Pancreas (tissue), 10 donors: ENCODE results near the gene PLA2G4E. TPM values are rescaled to one million over a fixed set of nuclear protein-coding genes. Genes with fewer than 3 reads are reported as not detected.
A peak's percentile ranks its signal among the peaks of the same experiment; 100 is the strongest.

Experiments used
- ATAC-seq, 4 donors: fragments of 200-7000 bp; cut with Tn5 transposase; one replicate each; pipeline versions ENCODE4 v1.8.0 to v1.9.1; 2020; ENCODE audit warnings: mild to moderate bottlenecking in 4 of 4, moderate library complexity in 4 of 4
- DNase-seq, 6 donors: peaks; one replicate each; pipeline ENCODE4 v3.0.0-alpha.2; 2020
- FAIRE-seq: peaks from 2 replicates; lab custom pipeline; 2012; peaks lifted over from hg19 to GRCh38; lab: Jason Lieb, UNC
- H3K27ac ChIP-seq, 4 donors: fragments of 200-600 bp; sonication (generic); 1 replicate in 3 of 4; 2 replicates in 1 of 4; pipeline versions ENCODE4 v1.5.0 to v1.8.0; 2020
- H3K27me3 ChIP-seq, 4 donors: fragments of 200-600 bp; one replicate each; pipeline ENCODE4 v1.8.0; 2021
- H3K36me3 ChIP-seq, 3 donors: fragments of 200-600 bp; sonication (generic) in 1 of 3; one replicate each; pipeline versions ENCODE4 v1.5.0 to v1.8.0; 2020 to 2021
- H3K4me1 ChIP-seq, 3 donors: fragments of 200-600 bp; one replicate each; pipeline ENCODE4 v1.8.0; 2021
- H3K4me3 ChIP-seq, 4 donors: fragments of 200-600 bp; sonication (generic) in 2 of 4; one replicate each; pipeline versions ENCODE4 v1.5.0 to v1.8.0; 2020 to 2021
- H3K9me3 ChIP-seq, 4 donors: fragments of 200-600 bp; one replicate each; pipeline ENCODE4 v1.8.0; 2021
- WGBS, 2 donors: extraction: QIAGEN DNeasy Blood & Tissue Kit; methylation state at CpG; one replicate each; pipeline ENCODE4 v1.1.7; 2013; 5-methylcytosine and 5-hydroxymethylcytosine counted together
- intact Hi-C, 3 donors: fragments of 100-400 bp; cut with DNase I; formaldehyde crosslinking; loops; one replicate each; pipeline versions ENCODE4 v1.11.1 to v1.14.2; 2022
- polyA plus RNA-seq, 2 donors: library from polyadenylated mRNA; stranded (reverse); fragments of 200-250 nt; gene quantifications; one replicate each; pipeline ENCODE4 v1.2.3, GENCODE V29; 2013
- total RNA-seq, 6 donors: library from RNA; stranded (reverse); fragmentation: NEBNext Ultra II Directional in 4 of 6; extraction: Animal tissue kit (Norgen Biotek cat#: 25700) in 4 of 6; gene quantifications; one replicate each; pipeline versions ENCODE4 v1.2.1 to v1.2.4, GENCODE V29; 2021 to 2023
- TF ChIP-seq, protein P1 (sequence below), 4 donors: fragments of 200-600 bp; sonication (generic) in 3 of 4; IDR thresholded peaks; one replicate each; pipeline versions ENCODE4 v1.5.0 to v1.8.0; 2021; ENCODE audit warnings: antibody characterized with exemption in 4 of 4
- donor health status: healthy with polysubstance abuse.
- donor health status: DM: no; HTN: no; CAD: no; lungs with moderate emphysema.
- donor health status: DM: no; HTN: no; CAD: no.
- donor health status: control.
- donor health status: control.
- donor health status: Bipolar disorder and iron deficiency.
- donor health status: DM: yes; HTN: yes; CAD: no.
- donor health status: DM: no; HTN: no; CAD: no.
- donor health status: DM: no; HTN: no; CAD: no.
- donor health status: DM: yes; HTN: yes; CAD: no.

PLA2G4E gene
- total and polyA plus RNA-seq, 8 donors = 0.05 to 0.06 TPM; not detected in 6

DNA sequence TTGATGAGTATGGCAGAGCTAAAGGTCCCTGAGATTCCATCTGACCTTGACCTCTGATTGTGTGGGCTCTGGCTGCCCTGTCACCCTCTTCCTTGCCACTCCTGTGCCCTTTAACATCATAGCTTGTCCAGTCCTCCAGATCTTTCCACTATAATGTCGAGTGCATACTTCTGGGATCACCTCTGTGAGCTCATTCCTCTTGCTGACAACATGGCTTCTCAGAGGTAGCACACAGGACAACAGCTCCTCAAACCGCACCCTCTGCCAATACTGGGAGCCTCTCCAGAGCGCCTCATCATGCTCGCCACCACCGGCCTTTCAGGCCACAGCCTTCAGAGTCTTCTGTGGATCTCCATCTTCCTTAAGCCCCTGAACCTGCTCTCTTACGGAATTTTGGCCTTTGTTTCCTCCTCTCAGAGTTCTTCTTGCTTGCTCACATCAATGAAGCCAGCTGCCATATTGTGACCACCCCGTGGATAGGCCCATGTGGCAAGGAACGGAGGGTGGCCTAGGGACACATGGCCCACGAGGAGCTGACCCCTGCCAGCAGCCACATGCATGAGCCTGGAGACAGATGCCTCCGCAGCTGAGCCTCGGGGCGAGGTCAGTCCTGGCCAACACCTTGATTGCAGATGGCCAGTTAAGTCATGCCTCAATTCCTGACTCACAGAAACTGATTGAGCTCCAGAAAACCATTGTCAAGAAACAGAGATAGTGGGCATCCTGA is 42.4 kb upstream of the PLA2G4E start:
- no peak for FAIRE-seq
- Histone ChIP-seq H3K9me3 (no peaks in the 10 kb centered on the region), H3K27me3 (no peaks in the 10 kb centered on the region), H3K4me3 (no peak overlapping the region), H3K4me1 (peaks cover 6 to 18% (median 14%) of the 10 kb centered on the region in 3 donors), H3K27ac (no peak overlapping the region), H3K36me3 (no peaks in the 10 kb centered on the region)
- DNase-seq = peak in 2 of 6 donors; percentile 6 to 12
- TF ChIP-seq, protein P1, sequence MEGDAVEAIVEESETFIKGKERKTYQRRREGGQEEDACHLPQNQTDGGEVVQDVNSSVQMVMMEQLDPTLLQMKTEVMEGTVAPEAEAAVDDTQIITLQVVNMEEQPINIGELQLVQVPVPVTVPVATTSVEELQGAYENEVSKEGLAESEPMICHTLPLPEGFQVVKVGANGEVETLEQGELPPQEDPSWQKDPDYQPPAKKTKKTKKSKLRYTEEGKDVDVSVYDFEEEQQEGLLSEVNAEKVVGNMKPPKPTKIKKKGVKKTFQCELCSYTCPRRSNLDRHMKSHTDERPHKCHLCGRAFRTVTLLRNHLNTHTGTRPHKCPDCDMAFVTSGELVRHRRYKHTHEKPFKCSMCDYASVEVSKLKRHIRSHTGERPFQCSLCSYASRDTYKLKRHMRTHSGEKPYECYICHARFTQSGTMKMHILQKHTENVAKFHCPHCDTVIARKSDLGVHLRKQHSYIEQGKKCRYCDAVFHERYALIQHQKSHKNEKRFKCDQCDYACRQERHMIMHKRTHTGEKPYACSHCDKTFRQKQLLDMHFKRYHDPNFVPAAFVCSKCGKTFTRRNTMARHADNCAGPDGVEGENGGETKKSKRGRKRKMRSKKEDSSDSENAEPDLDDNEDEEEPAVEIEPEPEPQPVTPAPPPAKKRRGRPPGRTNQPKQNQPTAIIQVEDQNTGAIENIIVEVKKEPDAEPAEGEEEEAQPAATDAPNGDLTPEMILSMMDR (IDR thresholded peaks at IDR 0.05) = no peak
- WGBS, 2 donors = 88 to 91% methylated on average over 12 of the region's 12 CpGs
- no peak for ATAC-seq
- intact Hi-C loops = no loop called here

DNA sequence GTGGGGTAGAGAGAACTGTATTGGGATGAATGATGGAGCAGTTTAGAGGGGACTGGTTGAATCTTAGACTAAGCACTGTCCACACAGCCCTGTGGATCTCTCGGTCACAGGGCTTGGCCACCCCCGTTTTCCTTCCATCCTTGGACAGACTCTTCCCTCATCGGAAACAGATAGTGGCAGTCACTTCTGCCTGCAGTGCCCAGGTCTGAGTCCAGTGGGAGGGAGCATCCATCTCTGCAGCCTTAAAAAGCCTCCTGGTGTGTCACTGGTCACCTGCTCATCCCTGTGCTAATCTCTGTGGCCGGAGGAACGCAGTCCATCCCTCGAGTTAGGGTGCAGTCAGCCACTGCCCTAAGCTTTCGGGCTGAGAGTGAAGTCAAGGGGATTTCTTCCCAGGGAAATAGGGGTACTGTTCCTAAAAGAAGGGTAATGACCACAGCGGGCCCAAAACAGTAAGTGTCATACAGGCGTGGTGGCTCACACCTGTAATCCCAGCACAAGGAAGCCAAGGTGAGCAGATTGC is 41.5 kb upstream of the PLA2G4E start:
- no peak for FAIRE-seq
- H3K4me1 ChIP-seq = peaks cover 6 to 22% (median 19%) of the 10 kb centered on the region in 3 donors
- H3K36me3 ChIP-seq = no peaks in the 10 kb centered on the region
- H3K4me3 ChIP-seq = no peak overlapping the region
- H3K27ac ChIP-seq = no peak overlapping the region
- no peak for ATAC-seq
- intact Hi-C loops = no loop called here
- no peaks in the 10 kb centered on the region for H3K9me3 ChIP-seq
- peak in 1 of 6 donors; percentile 7 for DNase-seq
- TF ChIP-seq, protein P1 (IDR thresholded peaks at IDR 0.05) = no peak
- 93 to 95% methylated on average over 9 of the region's 9 CpGs for WGBS, 2 donors
- no peaks in the 10 kb centered on the region for H3K27me3 ChIP-seq

DNA sequence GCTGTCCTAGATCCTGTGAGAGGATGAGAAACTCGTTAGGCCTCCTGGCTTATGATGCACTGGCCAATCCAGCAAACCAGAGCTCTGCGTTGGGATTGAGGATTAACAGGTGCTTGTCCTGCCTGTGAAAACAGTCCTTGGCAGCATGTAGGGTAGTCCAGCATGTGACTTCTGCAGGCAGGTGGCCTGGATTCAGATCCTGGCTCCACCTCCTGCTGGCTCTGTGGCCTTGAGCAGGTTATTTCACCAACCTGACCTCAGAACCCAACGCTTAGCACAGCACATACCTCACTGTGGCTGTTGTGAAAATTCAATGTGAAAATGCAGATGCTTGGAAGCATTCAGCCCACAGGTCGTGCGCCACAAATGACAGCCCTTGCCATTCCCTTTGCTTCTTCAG is 40.0 kb upstream of the PLA2G4E start:
- peak; percentile 70 to 87 (median 78) for ATAC-seq
- H3K4me3 ChIP-seq = no peak overlapping the region
- H3K27me3 ChIP-seq = no peaks in the 10 kb centered on the region
- intact Hi-C loops = no loop called here
- 22 to 30% methylated on average over 5 of the region's 5 CpGs for WGBS, 2 donors
- TF ChIP-seq, protein P1 (IDR thresholded peaks at IDR 0.05) = no peak
- no peak for FAIRE-seq
- no peaks in the 10 kb centered on the region for H3K9me3 ChIP-seq
- peaks cover 6 to 22% (median 19%) of the 10 kb centered on the region in 3 donors for H3K4me1 ChIP-seq
- H3K27ac ChIP-seq = peak overlapping the region in 3 of 4 donors; percentile 34 to 53 (median 39)
- DNase-seq = peak in 4 of 6 donors; percentile 84 to 88 (median 86)
- H3K36me3 ChIP-seq = no peaks in the 10 kb centered on the region

DNA sequence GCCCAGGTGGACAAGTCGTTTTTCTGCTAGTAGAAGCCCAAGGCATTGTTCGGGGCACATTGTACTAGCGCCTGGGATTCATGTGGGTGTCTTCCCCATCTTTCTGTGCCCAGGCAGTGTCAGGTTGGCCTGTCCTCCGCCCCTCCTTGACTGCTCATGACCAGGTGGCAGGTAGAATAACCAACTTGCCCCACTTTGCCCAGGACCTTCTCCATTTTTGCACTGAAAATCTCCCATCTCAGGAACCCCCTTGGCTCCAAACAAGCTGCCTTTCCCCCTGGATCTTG is 39.6 kb upstream of the PLA2G4E start:
- H3K9me3 ChIP-seq = no peaks in the 10 kb centered on the region
- peaks cover 6 to 22% (median 19%) of the 10 kb centered on the region in 3 donors for H3K4me1 ChIP-seq
- TF ChIP-seq, protein P1 (IDR thresholded peaks at IDR 0.05) = no peak
- 70 to 78% methylated on average over 4 of the region's 4 CpGs for WGBS, 2 donors
- DNase-seq = no peak
- peak overlapping the region in 3 of 4 donors; percentile 34 to 53 (median 39) for H3K27ac ChIP-seq
- intact Hi-C loops = no loop called here
- H3K36me3 ChIP-seq = no peaks in the 10 kb centered on the region
- no peak for FAIRE-seq
- no peak overlapping the region for H3K4me3 ChIP-seq
- H3K27me3 ChIP-seq = no peaks in the 10 kb centered on the region
- ATAC-seq = no peak
